ENCODE measurements around the gene PLEKHM2.

Gene PLEKHM2

GRCh38 chr1:15751717-15752116 lies 67.6 kb downstream of the PLEKHM2 start:
- TF ChIP-seq CTCF (IDR thresholded peaks at IDR 0.05; ENCODE audit: insufficient read depth, low read depth, low read length, missing control alignments), result no peak

GRCh38 chr1:15753776-15754175 lies 69.7 kb downstream of the PLEKHM2 start:
- DNase-seq (ENCODE audit: low read depth), result no peak
- no peak overlapping the region for H3K4me3 ChIP-seq (ENCODE audit: low read length)
- TF ChIP-seq CTCF (IDR thresholded peaks at IDR 0.05; ENCODE audit: insufficient read depth, low read depth, low read length, missing control alignments), result no peak

More at GRCh38 chr1:15751717-15752116, 67.6 kb downstream of the PLEKHM2 start:
- H3K4me3 ChIP-seq (ENCODE audit: low read length), result no peak overlapping the region
- no peak for DNase-seq (ENCODE audit: low read depth)

GRCh38 chr1:15755021-15755645 lies 71.0 kb downstream of the PLEKHM2 start:
- no peak overlapping the region for H3K4me3 ChIP-seq (ENCODE audit: low read length)
- no peak for DNase-seq (ENCODE audit: low read depth)
- no peak for TF ChIP-seq CTCF (IDR thresholded peaks at IDR 0.05; ENCODE audit: insufficient read depth, low read depth, low read length, missing control alignments)

GRCh38 chr1:15755646-15756040 lies 71.5 kb downstream of the PLEKHM2 start:
- DNase-seq (ENCODE audit: low read depth), result no peak
- TF ChIP-seq CTCF (IDR thresholded peaks at IDR 0.05; ENCODE audit: insufficient read depth, low read depth, low read length, missing control alignments), result no peak
- H3K4me3 ChIP-seq (ENCODE audit: low read length), result no peak overlapping the region

- DNase-seq (ENCODE audit: low read depth), result peak; percentile 70
- peak overlapping the region; percentile 9 for H3K4me3 ChIP-seq (ENCODE audit: low read length)
These were observed 72.3 kb downstream of the PLEKHM2 start for GRCh38 chr1:15756143-15757015.

GRCh38 chr1:15757016-15757543 lies 73.0 kb downstream of the PLEKHM2 start:
- no peak overlapping the region for H3K4me3 ChIP-seq (ENCODE audit: low read length)
- TF ChIP-seq CTCF (IDR thresholded peaks at IDR 0.05; ENCODE audit: insufficient read depth, low read depth, low read length, missing control alignments), result no peak
- DNase-seq (ENCODE audit: low read depth), result no peak

More at GRCh38 chr1:15756143-15757015, 72.3 kb downstream of the PLEKHM2 start:
- no peak for TF ChIP-seq CTCF (IDR thresholded peaks at IDR 0.05; ENCODE audit: insufficient read depth, low read depth, low read length, missing control alignments)

Data from epithelial cell of esophagus (primary cell).